HCT116 (cell line): Measurements from ENCODE around the gene SPIC. TPM values are rescaled to one million over a fixed set of nuclear protein-coding genes. Genes with fewer than 3 reads are reported as not detected.

Experiments used
- ATAC-seq: fragments of 200-7000 bp; cut with Tn5 transposase; 2 replicates; pipeline ENCODE4 v1.9.1; 2020; ENCODE audit warnings: mild to moderate bottlenecking, moderate library complexity
- BruUV-seq: library from RNA; stranded (reverse); fragments of 400-500 nt; replicated peaks from 2 replicates; lab custom pipeline; 2021; lab: Mats Ljungman, UMichigan
- CTCF ChIA-PET: fragments of 300-600 bp; sonication (Branson Sonifier 250); formaldehyde crosslinking; loops from one replicate; lab custom pipeline; 2021; ENCODE audit warnings: antibody characterized with exemption; lab: Charles Lee
- POLR2A ChIA-PET: fragments of 300-600, 350-600 bp; sonication (Branson Sonifier 250); formaldehyde crosslinking; loops from one replicate; lab custom pipeline; 2021; ENCODE audit warnings: antibody characterized with exemption; lab: Charles Lee
- RAD21 ChIA-PET, 2 experiments: fragments of 300-600 bp; sonication (Branson Sonifier 250); formaldehyde crosslinking; loops; one replicate each; lab custom pipeline; 2023; ENCODE audit warnings: low total read pairs in 2 of 2; ENCODE audit not compliant: uncharacterized antibody in 2 of 2, unreplicated experiment in 2 of 2, low non-redundant PET in 1 of 2; lab: Charles Lee
- DNase-seq: peaks from one replicate; pipeline ENCODE4 v3.0.0-alpha.2; 2010; ENCODE audit warnings: low read depth, low spot score
- H2AFZ ChIP-seq: fragments of 200-600 bp; shearing (Covaris generic), sonication (generic); 2 replicates; pipeline ENCODE4 v1.6.1; 2017; ENCODE audit warnings: low read depth, mixed run types, mixed read lengths, antibody characterized with exemption, low read length; ENCODE audit not compliant: poor library complexity, severe bottlenecking
- H3K27ac ChIP-seq: 2 replicates; pipeline ENCODE4 v1.5.1; 2012; ENCODE audit warnings: low read depth, low read length
- H3K27me3 ChIP-seq: fragments of 200-600 bp; sonication (generic); 2 replicates; pipeline ENCODE4 v1.6.1; 2016; ENCODE audit warnings: mixed run types, low read length, mixed read lengths; ENCODE audit not compliant: insufficient read depth
- H3K36me3 ChIP-seq, 2 experiments: fragments of 200-500 bp in 1 of 2; fragments of 200-600 bp in 1 of 2; sonication (Bioruptor generic) in 1 of 2; sonication (generic) in 1 of 2; 2 replicates each; pipeline versions ENCODE4 v1.5.1 to v1.6.1; 2014 to 2016; ENCODE audit warnings: low read length in 2 of 2, inconsistent platforms in 1 of 2, mixed read lengths in 1 of 2, mixed run types in 1 of 2; ENCODE audit not compliant: insufficient read depth in 2 of 2, control insufficient read depth in 1 of 2
- H3K4me1 ChIP-seq, 2 experiments: fragments of 200-600 bp in 1 of 2; sonication (generic) in 1 of 2; 2 replicates each; pipeline versions ENCODE4 v1.5.1 to v1.6.1; 2012 to 2017; ENCODE audit warnings: low read length in 2 of 2, inconsistent platforms in 1 of 2, mild to moderate bottlenecking in 1 of 2, mixed read lengths in 1 of 2, mixed run types in 1 of 2, moderate library complexity in 1 of 2; ENCODE audit not compliant: insufficient read depth in 2 of 2, control insufficient read depth in 1 of 2
- H3K4me2 ChIP-seq: fragments of 200-600 bp; sonication (generic); 2 replicates; pipeline ENCODE4 v1.6.1; 2017; ENCODE audit warnings: mixed run types, low read length, mixed read lengths
- H3K4me3 ChIP-seq, 2 experiments: fragments of 200-600 bp in 1 of 2; sonication (generic) in 1 of 2; replicated peaks in 1 of 2; 2 replicates each; pipeline ENCODE4 v1.5.1; 2011 to 2016; ENCODE audit warnings: low read length in 2 of 2, control low read depth in 1 of 2, low read depth in 1 of 2, mild to moderate bottlenecking in 1 of 2, mixed read lengths in 1 of 2, mixed run types in 1 of 2
- H3K79me2 ChIP-seq: fragments of 200-600 bp; sonication (generic); 2 replicates; pipeline ENCODE4 v1.6.1; 2017; ENCODE audit warnings: mild to moderate bottlenecking, mixed run types, low read length, moderate library complexity, mixed read lengths; ENCODE audit not compliant: insufficient read depth
- H3K9ac ChIP-seq: fragments of 200-600 bp; sonication (generic); 2 replicates; pipeline ENCODE4 v1.6.1; 2016; ENCODE audit warnings: low read length, mixed read lengths
- H3K9me2 ChIP-seq: fragments of 200-600 bp; sonication (generic), shearing (Covaris generic); 2 replicates; pipeline ENCODE4 v1.6.1; 2017; ENCODE audit warnings: mixed run types, mild to moderate bottlenecking, moderate library complexity; ENCODE audit not compliant: insufficient read depth
- H3K9me3 ChIP-seq, 2 experiments: fragments of 200-500 bp in 1 of 2; fragments of 200-600 bp in 1 of 2; sonication (Bioruptor generic) in 1 of 2; sonication (generic) in 1 of 2; 2 replicates each; pipeline ENCODE4 v1.6.1; 2014 to 2017; ENCODE audit warnings: low read length in 2 of 2, mixed read lengths in 2 of 2, inconsistent platforms in 1 of 2, low read depth in 1 of 2, mild to moderate bottlenecking in 1 of 2, mixed run types in 1 of 2, moderate library complexity in 1 of 2; ENCODE audit not compliant: control insufficient read depth in 1 of 2, insufficient read depth in 1 of 2
- H4K20me1 ChIP-seq: fragments of 200-600 bp; sonication (generic), shearing (Covaris generic); 2 replicates; pipeline ENCODE4 v1.6.1; 2017; ENCODE audit warnings: mixed run types, mild to moderate bottlenecking, moderate library complexity; ENCODE audit not compliant: insufficient read depth
- ATF3 ChIP-seq: IDR thresholded peaks from 2 replicates; pipeline ENCODE4 v1.6.1; 2012
- JUND ChIP-seq: IDR thresholded peaks from 2 replicates; pipeline ENCODE4 v1.6.1; 2012
- POLR2AphosphoS5 ChIP-seq: IDR thresholded peaks from 2 replicates; pipeline ENCODE4 v1.6.1; 2011; ENCODE audit warnings: mild to moderate bottlenecking, low read depth, low read length, moderate library complexity
- SIN3A ChIP-seq: IDR thresholded peaks from 2 replicates; pipeline ENCODE4 v1.6.1; 2012; ENCODE audit warnings: low read depth
- SP1 ChIP-seq: IDR thresholded peaks from 2 replicates; pipeline ENCODE4 v1.6.1; 2012; ENCODE audit warnings: low read depth
- SRF ChIP-seq: IDR thresholded peaks from 2 replicates; pipeline ENCODE4 v1.6.1; 2012; ENCODE audit warnings: low read depth
- TCF7L2 ChIP-seq: IDR thresholded peaks from 2 replicates; pipeline ENCODE4 v1.7.0; 2011; ENCODE audit warnings: borderline replicate concordance, inconsistent platforms; ENCODE audit not compliant: insufficient read depth, insufficient read length; ENCODE audit errors: extremely low read depth
- YY1 ChIP-seq: IDR thresholded peaks from 2 replicates; pipeline ENCODE4 v1.6.1; 2011; ENCODE audit warnings: low read length, low read depth, moderate library complexity, mild to moderate bottlenecking; ENCODE audit not compliant: insufficient replicate concordance; ENCODE audit errors: extremely low read depth
- ZFX ChIP-seq: fragments of 450-650 bp; IDR thresholded peaks from 2 replicates; pipeline ENCODE4 v1.6.1; 2017
- intact Hi-C: fragments of 100-400 bp; cut with micrococcal nuclease; formaldehyde crosslinking; loops from 2 replicates; pipeline ENCODE4 v1.10.0; 2022
- total RNA-seq: library from RNA; stranded (reverse); gene quantifications from one replicate; pipeline ENCODE4 v1.2.1, GENCODE V29; 2021; ENCODE audit not compliant: unreplicated experiment
- TF ChIP-seq, protein P1 (sequence below): IDR thresholded peaks from 2 replicates; pipeline ENCODE4 v1.6.1; 2011; ENCODE audit warnings: mild to moderate bottlenecking, low read length, moderate library complexity; ENCODE audit not compliant: insufficient replicate concordance; ENCODE audit errors: extremely low read depth
- TF ChIP-seq, protein P2 (sequence below), 3 experiments: fragments of 200-600 bp in 1 of 3; sonication (generic) in 1 of 3; IDR thresholded peaks in 2 of 3; conservative IDR thresholded peaks in 1 of 3; 2 replicates each; pipeline ENCODE4 v1.5.1; 2012 to 2017; ENCODE audit warnings: low read depth in 2 of 3, low read length in 2 of 3, antibody characterized with exemption in 1 of 3, borderline replicate concordance in 1 of 3, control low read depth in 1 of 3, mild to moderate bottlenecking in 1 of 3, mixed read lengths in 1 of 3, mixed run types in 1 of 3, moderate library complexity in 1 of 3; ENCODE audit not compliant: insufficient read depth in 1 of 3

Gene SPIC
- total RNA-seq, 1 experiment from 2014 or later, result not detected

DNA sequence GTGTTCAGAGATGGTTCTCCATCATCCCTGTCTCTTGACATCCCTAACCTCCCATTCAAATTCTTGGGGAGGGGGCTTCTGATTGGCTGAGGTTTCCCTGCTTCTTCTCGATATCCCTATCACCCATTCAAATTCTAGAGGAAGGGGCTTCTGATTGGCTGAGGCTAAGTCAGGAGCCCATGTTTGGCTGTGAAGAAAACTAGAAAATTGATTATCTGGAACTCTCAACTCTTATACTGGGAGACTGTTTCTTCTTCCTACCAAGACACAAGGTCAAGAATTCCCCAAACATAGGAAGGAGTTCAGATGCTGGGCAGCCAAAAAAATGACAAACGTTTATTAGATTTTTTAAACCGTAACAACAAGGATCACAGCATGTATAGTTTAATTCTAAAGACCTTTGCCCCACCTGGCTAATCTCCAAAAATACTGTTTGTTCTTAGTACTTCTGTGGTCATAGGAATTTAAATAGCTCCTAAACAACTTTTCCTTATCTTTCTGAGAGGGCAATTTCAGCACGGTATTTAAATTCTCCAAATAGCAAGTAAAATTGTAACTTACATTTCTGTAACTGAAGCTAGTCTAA, 26.4 kb downstream of the SPIC start:
- H3K9me3 ChIP-seq, result no peaks in the 10 kb centered on the region
- intact Hi-C loops, result no loop called here
- BruUV-seq, result no TSS peak
- no peak overlapping the region for H2AFZ ChIP-seq
- DNase-seq, result no peak
- POLR2A ChIA-PET, result no interaction called here
- H3K4me3 ChIP-seq, result no peak overlapping the region
- no peak overlapping the region for H3K27ac ChIP-seq
- 0 out of 2 replicates have a peak, but pooled peaks cover 4% of the 10 kb centered on the region for H3K27me3 ChIP-seq
- no peak for ATAC-seq
- H3K36me3 ChIP-seq, result no peaks in the 10 kb centered on the region
- CTCF ChIA-PET, result no interaction called here
- no peaks in the 10 kb centered on the region for H3K9me2 ChIP-seq
- TF ChIP-seq JUND, result no peak
- no peak overlapping the region for H3K9ac ChIP-seq
- H3K79me2 ChIP-seq, result no peaks in the 10 kb centered on the region
- no peaks in the 10 kb centered on the region for H3K4me1 ChIP-seq
- no peak overlapping the region for H3K4me2 ChIP-seq
- no peaks in the 10 kb centered on the region for H4K20me1 ChIP-seq
- RAD21 ChIA-PET, result no interaction called here

- Histone ChIP-seq H3K9ac (no peak overlapping the region), H2AFZ (no peak overlapping the region), H3K27ac (no peak overlapping the region), H3K9me3 (no peaks in the 10 kb centered on the region), H4K20me1 (no peaks in the 10 kb centered on the region), H3K4me2 (no peak overlapping the region), H3K79me2 (no peaks in the 10 kb centered on the region), H3K27me3 (no peaks in the 10 kb centered on the region), H3K36me3 (no peaks in the 10 kb centered on the region), H3K4me1 (peaks cover 4 to 8% of the 10 kb centered on the region in 2 experiments), H3K9me2 (no peaks in the 10 kb centered on the region), H3K4me3 (no peak overlapping the region)
- ATAC-seq, result no peak
- TF ChIP-seq JUND, result no peak
- TF ChIP-seq ZFX, result no peak
- TF ChIP-seq, protein P1, sequence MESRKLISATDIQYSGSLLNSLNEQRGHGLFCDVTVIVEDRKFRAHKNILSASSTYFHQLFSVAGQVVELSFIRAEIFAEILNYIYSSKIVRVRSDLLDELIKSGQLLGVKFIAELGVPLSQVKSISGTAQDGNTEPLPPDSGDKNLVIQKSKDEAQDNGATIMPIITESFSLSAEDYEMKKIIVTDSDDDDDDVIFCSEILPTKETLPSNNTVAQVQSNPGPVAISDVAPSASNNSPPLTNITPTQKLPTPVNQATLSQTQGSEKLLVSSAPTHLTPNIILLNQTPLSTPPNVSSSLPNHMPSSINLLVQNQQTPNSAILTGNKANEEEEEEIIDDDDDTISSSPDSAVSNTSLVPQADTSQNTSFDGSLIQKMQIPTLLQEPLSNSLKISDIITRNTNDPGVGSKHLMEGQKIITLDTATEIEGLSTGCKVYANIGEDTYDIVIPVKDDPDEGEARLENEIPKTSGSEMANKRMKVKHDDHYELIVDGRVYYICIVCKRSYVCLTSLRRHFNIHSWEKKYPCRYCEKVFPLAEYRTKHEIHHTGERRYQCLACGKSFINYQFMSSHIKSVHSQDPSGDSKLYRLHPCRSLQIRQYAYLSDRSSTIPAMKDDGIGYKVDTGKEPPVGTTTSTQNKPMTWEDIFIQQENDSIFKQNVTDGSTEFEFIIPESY, result no peak
- TF ChIP-seq TCF7L2, result no peak
- no peak for TF ChIP-seq SRF
- TF ChIP-seq SP1, result no peak
- no peak for TF ChIP-seq POLR2AphosphoS5
- TF ChIP-seq YY1, result no peak
- TF ChIP-seq SIN3A, result no peak
- TF ChIP-seq, protein P2, sequence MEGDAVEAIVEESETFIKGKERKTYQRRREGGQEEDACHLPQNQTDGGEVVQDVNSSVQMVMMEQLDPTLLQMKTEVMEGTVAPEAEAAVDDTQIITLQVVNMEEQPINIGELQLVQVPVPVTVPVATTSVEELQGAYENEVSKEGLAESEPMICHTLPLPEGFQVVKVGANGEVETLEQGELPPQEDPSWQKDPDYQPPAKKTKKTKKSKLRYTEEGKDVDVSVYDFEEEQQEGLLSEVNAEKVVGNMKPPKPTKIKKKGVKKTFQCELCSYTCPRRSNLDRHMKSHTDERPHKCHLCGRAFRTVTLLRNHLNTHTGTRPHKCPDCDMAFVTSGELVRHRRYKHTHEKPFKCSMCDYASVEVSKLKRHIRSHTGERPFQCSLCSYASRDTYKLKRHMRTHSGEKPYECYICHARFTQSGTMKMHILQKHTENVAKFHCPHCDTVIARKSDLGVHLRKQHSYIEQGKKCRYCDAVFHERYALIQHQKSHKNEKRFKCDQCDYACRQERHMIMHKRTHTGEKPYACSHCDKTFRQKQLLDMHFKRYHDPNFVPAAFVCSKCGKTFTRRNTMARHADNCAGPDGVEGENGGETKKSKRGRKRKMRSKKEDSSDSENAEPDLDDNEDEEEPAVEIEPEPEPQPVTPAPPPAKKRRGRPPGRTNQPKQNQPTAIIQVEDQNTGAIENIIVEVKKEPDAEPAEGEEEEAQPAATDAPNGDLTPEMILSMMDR (IDR thresholded peaks at IDR 0.05 in 2 of 3, conservative IDR thresholded peaks at IDR 0.05 in 1 of 3; ENCODE audit: borderline replicate concordance in 1 of 3, insufficient read depth in 1 of 3, low read depth in 2 of 3, low read length in 2 of 3), result no peak
- no peak for TF ChIP-seq ATF3
- intact Hi-C loops, result no loop called here
- ChIA-PET CTCF (no interaction called here), RAD21 (no interaction called here), POLR2A (no interaction called here)
- no peak for DNase-seq
- no TSS peak for BruUV-seq
These were observed 46.0 kb downstream of the SPIC start for GRCh38 chr12:101521136-101521535.
